Activated B cell treated with CpG ODN at 0.5 μM for 24 hours (primary cell): ENCODE results near the gene ITSN2. TPM values are rescaled to one million over a fixed set of nuclear protein-coding genes. Genes with fewer than 3 reads are reported as not detected.
A peak's percentile ranks its signal among the peaks of the same experiment; 100 is the strongest.

ENCODE experiments used
- ATAC-seq: fragments of 200-7000 bp; cut with Tn5 transposase; one replicate; pipeline ENCODE4 v1.10.0; 2021; ENCODE audit warnings: low read depth, mild to moderate bottlenecking, moderate library complexity
- CTCF ChIA-PET: fragments of 350-600 bp; sonication (Branson Sonifier 250); formaldehyde crosslinking; loops from one replicate; lab custom pipeline; 2021; ENCODE audit warnings: antibody characterized with exemption; lab: Charles Lee
- POLR2A ChIA-PET: fragments of 350-600 bp; sonication (Branson Sonifier 250); formaldehyde crosslinking; loops from one replicate; lab custom pipeline; 2021; ENCODE audit warnings: antibody characterized with exemption; lab: Charles Lee
- DNase-seq: peaks from one replicate; pipeline ENCODE4 v3.0.0; 2022
- H3K27ac Mint-ChIP-seq: one replicate; pipeline ENCODE4 v1.8.0; 2020; ENCODE audit warnings: mixed read lengths
- H3K27me3 Mint-ChIP-seq: one replicate; pipeline ENCODE4 v1.8.0; 2021; ENCODE audit warnings: mixed read lengths
- H3K36me3 Mint-ChIP-seq: one replicate; pipeline ENCODE4 v1.8.0; 2021; ENCODE audit warnings: low read depth, mixed read lengths
- H3K4me1 Mint-ChIP-seq: one replicate; pipeline ENCODE4 v1.8.0; 2021; ENCODE audit warnings: mixed read lengths
- H3K4me3 Mint-ChIP-seq: one replicate; pipeline ENCODE4 v1.8.0; 2020; ENCODE audit warnings: mild to moderate bottlenecking, mixed read lengths
- H3K9me3 Mint-ChIP-seq: one replicate; pipeline ENCODE4 v1.8.0; 2020; ENCODE audit warnings: mixed read lengths
- CTCF ChIP-seq: fragments of 200-600 bp; IDR thresholded peaks from one replicate; pipeline ENCODE4 v1.8.0; 2022; ENCODE audit warnings: antibody characterized with exemption, mild to moderate bottlenecking
- intact Hi-C: fragments of 100-400 bp; cut with micrococcal nuclease; formaldehyde crosslinking; loops from one replicate; pipeline ENCODE4 v1.15.1; 2024
- total RNA-seq: library from RNA; stranded (reverse); gene quantifications from 2 replicates; pipeline ENCODE4 v1.2.3, GENCODE V29; 2022

The ITSN2 gene
- total RNA-seq, 1 donor from 2014 or later, result 156 TPM

GRCh38 chr2:24354957-24355356, 5.4 kb downstream of the ITSN2 start:
- intact Hi-C loops, result loop anchor here (10.0 kb wide), 1 partner anchor 920 kb away; no protein-coding TSS in a partner anchor
- peak overlapping the region; percentile 82 for H3K27ac Mint-ChIP-seq
- ATAC-seq, result peak; percentile 54
- H3K36me3 Mint-ChIP-seq, result peaks cover 24% of the 10 kb centered on the region
- no peak for DNase-seq
- no peak for TF ChIP-seq CTCF
- ChIA-PET POLR2A (interaction anchor here (0.6 to 1.6 kb wide), 7 partner anchors 11 to 655 kb away, joined by 3 to 10 read pairs (median 4); no protein-coding TSS in a partner anchor), CTCF (no interaction called here)
- H3K9me3 Mint-ChIP-seq, result peaks cover 5% of the 10 kb centered on the region
- peak overlapping the region; percentile 69 for H3K4me3 Mint-ChIP-seq
- no peaks in the 10 kb centered on the region for H3K27me3 Mint-ChIP-seq
- peaks cover 76% of the 10 kb centered on the region for H3K4me1 Mint-ChIP-seq

GRCh38 chr2:24354395-24354794, 5.9 kb downstream of the ITSN2 start:
- ChIA-PET POLR2A (interaction anchor here (0.5 to 1.6 kb wide), 7 partner anchors 10 to 1056 kb away, joined by 3 to 10 read pairs (median 4); no protein-coding TSS in a partner anchor), CTCF (no interaction called here)
- H3K27ac Mint-ChIP-seq, result peak overlapping the region; percentile 82
- DNase-seq, result no peak
- ATAC-seq, result no peak
- H3K4me1 Mint-ChIP-seq, result peaks cover 82% of the 10 kb centered on the region
- peaks cover 5% of the 10 kb centered on the region for H3K9me3 Mint-ChIP-seq
- TF ChIP-seq CTCF, result no peak
- no peaks in the 10 kb centered on the region for H3K27me3 Mint-ChIP-seq
- H3K4me3 Mint-ChIP-seq, result peak overlapping the region; percentile 44
- intact Hi-C loops, result loop anchor here (10.0 kb wide), 1 partner anchor 920 kb away; no protein-coding TSS in a partner anchor
- peaks cover 21% of the 10 kb centered on the region for H3K36me3 Mint-ChIP-seq

DNA sequence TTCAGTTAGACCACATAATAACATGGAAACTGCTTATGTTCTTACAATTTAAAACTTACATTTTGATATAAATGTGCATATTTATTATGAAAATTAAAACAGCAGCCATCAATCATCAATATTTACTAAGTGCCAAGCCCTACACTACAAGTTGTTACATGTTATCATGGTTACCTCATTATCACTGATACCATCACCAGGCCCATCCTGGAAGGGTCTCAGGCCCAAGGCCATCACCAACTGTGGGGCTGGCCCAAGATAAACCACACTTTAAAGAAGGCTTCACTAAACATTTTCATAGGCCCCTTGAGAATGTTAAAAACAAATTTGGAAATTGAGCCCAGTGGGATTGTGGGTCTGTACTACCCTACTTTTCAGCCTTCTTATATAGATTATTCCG, 6.4 kb downstream of the ITSN2 start:
- H3K4me1 Mint-ChIP-seq, result peaks cover 85% of the 10 kb centered on the region
- peak overlapping the region; percentile 82 for H3K27ac Mint-ChIP-seq
- peaks cover 17% of the 10 kb centered on the region for H3K36me3 Mint-ChIP-seq
- H3K27me3 Mint-ChIP-seq, result no peaks in the 10 kb centered on the region
- ChIA-PET CTCF (no interaction called here), POLR2A (interaction anchor here (0.5 to 1.6 kb wide), 3 partner anchors 12 to 1057 kb away, joined by 3 to 10 read pairs (median 10); no protein-coding TSS in a partner anchor)
- ATAC-seq (no peak), DNase-seq (no peak)
- no peak for TF ChIP-seq CTCF
- H3K9me3 Mint-ChIP-seq, result peaks cover 5% of the 10 kb centered on the region
- H3K4me3 Mint-ChIP-seq, result no peak overlapping the region
- intact Hi-C loops, result loop anchor here (10.0 kb wide), 1 partner anchor 921 kb away; no protein-coding TSS in a partner anchor

DNA sequence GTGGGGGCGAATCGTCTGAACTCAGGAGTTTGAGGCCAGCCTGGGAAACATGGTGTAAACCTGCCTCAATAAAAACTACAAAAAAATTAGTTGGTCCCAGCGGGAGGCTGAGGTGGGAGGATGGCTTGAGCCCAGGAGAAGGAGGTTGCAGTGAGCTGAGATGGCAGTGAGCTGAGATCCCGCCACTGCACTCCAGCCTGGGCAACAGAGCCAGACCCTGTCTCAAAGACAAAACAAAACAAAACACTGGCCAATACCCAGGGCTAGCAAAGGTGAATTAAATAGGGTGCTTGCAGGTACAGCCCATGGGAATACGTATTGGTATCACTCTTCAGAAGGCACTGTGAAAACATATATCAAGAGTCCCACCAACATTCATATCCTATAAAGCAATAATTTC, 7.0 kb downstream of the ITSN2 start:
- no peak for TF ChIP-seq CTCF
- DNase-seq (no peak), ATAC-seq (no peak)
- POLR2A ChIA-PET, result interaction anchor here (1.1 kb wide), 1 partner anchor 1057 kb away, joined by 3 read pairs; no protein-coding TSS in a partner anchor
- Mint-ChIP-seq H3K27ac (peak overlapping the region; percentile 82), H3K4me3 (peak overlapping the region; percentile 24), H3K4me1 (peaks cover 87% of the 10 kb centered on the region), H3K9me3 (peaks cover 5% of the 10 kb centered on the region), H3K27me3 (no peaks in the 10 kb centered on the region), H3K36me3 (peaks cover 15% of the 10 kb centered on the region)
- CTCF ChIA-PET, result no interaction called here
- intact Hi-C loops, result loop anchor here (10.0 kb wide), 1 partner anchor 921 kb away; no protein-coding TSS in a partner anchor

- peaks cover 5% of the 10 kb centered on the region for H3K9me3 Mint-ChIP-seq
- H3K4me1 Mint-ChIP-seq, result peaks cover 85% of the 10 kb centered on the region
These were observed 7.7 kb downstream of the ITSN2 start for GRCh38 chr2:24352664-24353063.

More at GRCh38 chr2:24352664-24353063, 7.7 kb downstream of the ITSN2 start:
- CTCF ChIA-PET, result no interaction called here
- intact Hi-C loops, result loop anchor here (10.0 kb wide), 1 partner anchor 922 kb away; no protein-coding TSS in a partner anchor
- H3K27me3 Mint-ChIP-seq, result no peaks in the 10 kb centered on the region
- H3K4me3 Mint-ChIP-seq, result peak overlapping the region; percentile 60
- POLR2A ChIA-PET, result interaction anchor here (1.0 to 2.3 kb wide), 2 partner anchors 8 to 23 kb away, joined by 3 to 6 read pairs; no protein-coding TSS in a partner anchor
- H3K27ac Mint-ChIP-seq, result peak overlapping the region; percentile 82
- DNase-seq, result no peak
- ATAC-seq, result no peak
- peaks cover 11% of the 10 kb centered on the region for H3K36me3 Mint-ChIP-seq
- no peak for TF ChIP-seq CTCF
